ACHN (cell line): ENCODE measurements around the gene YIPF5.

Experiments used
- DNase-seq: peaks from one replicate; pipeline ENCODE4 v3.0.0-alpha.2; 2015
- in situ Hi-C: cut with HindIII; loops from 2 replicates; pipeline ENCODE4 v1.10.0; 2017; ENCODE audit warnings: low sequenced_read_pairs, low pct_ligation_motif_present, low pct_unique_long_range_greater_than_20kb

The YIPF5 gene

DNA sequence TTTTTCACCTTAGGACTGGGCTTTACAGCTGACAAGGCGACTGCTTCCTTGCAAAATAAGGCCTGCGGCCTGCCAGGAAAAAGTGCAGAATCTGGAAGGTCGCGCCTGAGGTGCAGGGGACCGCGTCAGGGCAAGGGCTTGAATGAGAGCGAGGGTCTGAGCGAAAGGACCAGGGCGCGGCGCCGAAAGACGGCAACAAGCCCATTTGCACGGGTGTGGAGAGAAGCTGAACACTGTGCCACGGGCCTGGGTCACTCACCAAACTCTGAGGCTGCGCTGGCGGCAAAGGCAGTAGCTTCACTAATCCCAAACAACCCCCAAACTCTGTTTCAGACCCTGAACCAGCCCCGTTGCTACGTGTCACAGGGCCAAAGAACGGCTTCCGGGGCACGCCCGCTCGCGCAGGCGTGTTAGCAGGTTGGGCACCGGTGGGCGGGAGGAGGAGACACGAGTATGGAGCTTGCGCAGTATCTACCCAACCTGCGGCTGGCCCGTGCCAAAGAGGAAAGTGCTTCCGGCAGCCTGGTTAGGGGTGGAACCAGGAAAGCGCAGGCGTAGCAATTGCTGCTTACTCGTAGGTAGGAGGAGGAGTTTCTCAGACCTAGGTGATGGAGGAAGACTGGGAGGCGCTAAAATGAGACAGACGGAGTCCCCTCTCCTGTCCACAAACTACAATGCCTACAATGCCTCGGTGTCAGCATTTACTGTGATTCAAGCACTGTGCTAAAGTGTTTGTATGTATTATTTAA is at the start of gene YIPF5, which contains the start of gene KCTD16:
YIPF5 (minus strand) TSS at position 384 of the 749 bp plus-strand sequence. CDS start 704 bp downstream, outside the sequence.
KCTD16 (plus strand) TSS at position 598 of the 749 bp plus-strand sequence.
- peak; percentile 96 for DNase-seq
- in situ Hi-C loops: no loop called here

DNA sequence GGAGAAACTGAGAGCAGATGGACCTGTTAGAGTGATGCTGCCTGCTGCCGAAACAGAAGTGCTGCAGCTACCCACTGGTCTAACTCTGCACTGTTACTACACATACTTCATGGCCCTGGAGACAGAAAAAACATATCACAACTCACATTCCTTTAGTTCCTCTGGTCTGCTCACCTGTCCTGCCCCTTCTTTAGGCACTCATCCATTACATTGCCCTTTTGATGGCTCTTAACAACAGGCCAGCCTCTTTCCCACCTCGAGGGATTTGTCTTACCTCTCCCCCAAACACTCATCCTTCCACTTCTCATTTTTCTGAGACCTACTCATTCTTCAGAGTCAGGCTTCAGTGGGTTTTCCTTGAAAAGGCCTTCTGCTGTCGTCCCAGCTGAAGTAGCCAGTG is 49.4 kb upstream of the YIPF5 start:
- DNase-seq: no peak
- in situ Hi-C loops: no loop called here

DNA sequence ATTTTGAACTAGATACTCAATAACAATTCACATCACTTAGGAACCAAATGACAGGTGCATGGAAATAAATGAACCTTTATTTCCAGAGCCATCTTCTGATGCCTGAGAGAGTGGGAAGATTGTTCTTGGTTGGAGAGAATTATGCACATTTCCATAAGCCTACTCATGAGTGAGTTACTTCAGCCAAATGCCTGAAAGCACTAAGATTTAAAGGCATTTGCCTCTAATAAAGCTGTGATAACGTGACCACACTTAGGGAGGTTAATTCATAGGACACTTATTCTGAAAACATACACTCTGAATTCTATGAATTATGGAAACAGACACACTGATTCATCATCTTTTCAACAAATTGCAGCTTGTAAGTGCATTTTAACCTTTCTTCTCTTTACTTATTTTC is 40.2 kb upstream of the YIPF5 start:
- in situ Hi-C loops: no loop called here
- DNase-seq: no peak

DNA sequence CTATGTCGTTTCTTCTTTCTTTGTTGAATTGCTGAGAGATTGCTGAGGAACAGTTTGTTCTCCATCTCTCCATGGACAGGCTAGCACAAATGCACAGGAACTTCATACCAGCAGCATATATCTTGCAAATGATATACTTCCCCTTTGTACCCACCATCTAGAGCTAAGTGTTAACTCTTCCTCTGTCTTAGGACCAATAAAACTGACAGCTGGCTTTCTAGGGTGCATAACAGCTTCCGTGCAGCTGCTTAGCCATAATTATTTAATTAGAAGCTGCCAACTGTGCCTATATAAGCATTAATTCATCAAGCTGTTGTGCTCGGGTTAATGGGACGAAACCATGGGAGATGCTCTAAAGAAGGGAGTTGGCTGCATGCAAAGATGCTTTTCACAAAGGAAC is 38.9 kb upstream of the YIPF5 start:
- in situ Hi-C loops: no loop called here
- no peak for DNase-seq

DNA sequence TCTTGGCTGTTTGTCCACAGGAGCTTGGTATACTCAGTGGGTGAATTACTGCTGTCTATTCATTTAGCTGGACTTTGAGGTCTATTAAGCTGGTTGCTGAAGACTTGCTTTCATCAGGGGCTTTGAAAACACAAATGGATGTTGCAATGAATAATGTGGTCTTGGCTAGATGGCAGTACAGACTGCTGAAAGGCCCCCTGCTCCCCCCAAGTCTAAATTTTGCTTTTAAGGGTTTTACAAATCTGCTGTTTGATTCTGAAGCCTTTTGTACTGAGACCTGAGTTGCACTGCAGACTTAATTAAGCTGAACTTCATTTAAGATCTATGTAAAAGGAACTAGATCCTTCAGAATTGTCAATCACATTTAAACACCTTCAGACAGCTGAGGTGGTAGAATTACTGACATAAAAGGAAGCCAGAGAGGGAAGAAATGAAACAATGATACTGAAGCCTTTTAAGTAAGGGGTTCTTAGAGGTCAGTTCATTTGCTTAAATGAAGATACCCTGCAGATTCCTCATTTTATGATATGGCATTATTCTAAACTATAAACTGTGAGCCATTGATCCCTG is 37.5 kb upstream of the YIPF5 start:
- in situ Hi-C loops: no loop called here
- DNase-seq: no peak

DNA sequence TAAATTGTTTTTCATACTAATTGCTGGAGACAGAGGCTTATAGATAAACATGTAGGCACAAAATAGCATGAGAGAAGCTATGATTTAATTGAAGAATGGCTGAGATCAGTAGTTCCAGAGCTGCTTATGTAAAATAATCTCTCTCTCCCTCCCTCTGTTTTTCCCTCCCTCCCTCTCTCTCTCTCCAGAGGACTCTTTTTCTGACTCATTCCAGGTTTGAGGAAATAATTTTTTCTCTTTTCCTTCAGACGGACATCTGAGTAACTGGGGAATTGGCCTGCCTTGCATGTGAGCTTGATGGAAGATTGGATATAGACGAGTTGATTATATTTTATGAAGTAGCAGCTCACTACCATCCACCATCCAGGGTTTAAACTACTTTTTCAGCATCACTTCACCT is 35.7 kb upstream of the YIPF5 start:
- in situ Hi-C loops: no loop called here
- DNase-seq: no peak

DNA sequence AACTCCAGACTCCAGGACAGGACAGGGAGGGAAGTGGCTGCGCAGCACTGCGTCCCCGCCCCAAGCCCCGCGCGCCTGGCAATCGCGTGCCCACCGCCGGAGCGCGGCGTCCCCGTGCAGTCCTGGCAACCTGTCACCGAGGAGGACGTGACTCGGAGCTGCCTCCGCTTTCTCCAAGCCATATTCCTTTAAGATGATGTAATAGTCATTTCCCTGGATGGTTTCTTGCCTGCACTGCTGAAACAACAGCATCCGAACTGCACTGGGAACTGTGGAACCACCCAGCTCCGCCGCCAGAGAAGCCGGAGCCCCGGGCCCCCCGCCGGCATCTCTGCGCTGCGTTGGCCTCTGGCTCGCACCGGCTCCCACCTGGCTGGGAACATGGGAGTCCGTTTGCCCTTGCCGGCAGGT is 34.7 kb upstream of the YIPF5 start:
- DNase-seq: peak; percentile 4
- in situ Hi-C loops: no loop called here

DNA sequence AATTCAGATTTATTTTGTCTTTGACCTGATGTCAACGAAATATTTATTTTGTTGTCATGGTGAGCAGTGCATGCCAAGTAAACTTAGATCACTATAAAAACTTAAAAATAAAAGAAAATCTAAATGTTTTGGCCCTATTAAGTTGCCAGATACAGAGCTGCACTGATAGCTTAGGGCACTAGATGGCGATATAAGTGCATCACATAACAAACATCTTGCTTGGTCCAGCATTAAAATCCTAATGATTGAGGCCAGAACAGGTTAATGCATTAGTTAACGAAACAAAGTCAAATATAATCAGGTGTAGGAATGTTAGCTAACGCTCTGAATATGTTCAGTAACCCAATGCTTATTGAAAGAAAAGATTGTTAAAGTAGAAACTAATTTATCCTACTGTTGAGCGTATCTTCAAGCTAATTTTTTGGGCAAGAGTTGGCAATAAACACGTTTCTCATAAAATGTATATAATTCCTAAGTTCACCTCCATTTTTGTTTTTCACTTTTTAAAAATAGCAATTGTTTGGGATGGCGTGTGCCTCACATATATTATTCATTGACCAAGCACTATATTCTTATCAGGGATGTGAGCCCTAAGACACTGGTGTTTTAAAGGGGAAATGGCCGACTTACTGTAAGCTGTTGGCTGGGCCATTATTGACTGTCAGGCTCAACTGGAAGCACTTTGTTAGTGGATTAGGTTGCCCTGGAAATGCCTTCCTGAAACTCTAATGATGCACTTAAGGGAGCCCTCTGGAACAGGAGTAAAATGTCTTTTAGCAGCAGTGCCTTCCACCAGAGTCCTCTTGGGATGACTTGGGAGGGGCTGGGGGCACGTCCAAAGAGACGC is 33.5 kb upstream of the YIPF5 start:
- DNase-seq: peak; percentile 54
- in situ Hi-C loops: no loop called here

DNA sequence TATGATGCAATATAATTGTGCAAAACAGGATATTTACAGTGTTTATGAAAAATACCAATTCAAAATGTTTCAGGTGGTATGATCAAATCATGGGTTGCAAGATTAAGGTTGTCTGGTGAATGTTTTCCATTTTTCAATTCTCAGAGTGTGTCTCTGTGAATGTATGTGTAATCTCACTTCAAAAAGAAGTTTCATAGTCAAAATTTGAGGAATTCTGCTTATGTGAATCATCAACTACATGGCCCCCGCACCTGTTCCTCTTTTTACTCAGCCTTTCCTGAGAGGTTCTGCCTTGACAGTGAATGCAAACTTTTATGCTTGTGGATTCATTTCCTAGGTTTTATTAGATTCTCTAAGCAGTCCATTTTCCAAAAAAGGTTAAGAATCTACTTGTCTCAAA is 32.3 kb upstream of the YIPF5 start:
- in situ Hi-C loops: no loop called here
- DNase-seq: no peak

DNA sequence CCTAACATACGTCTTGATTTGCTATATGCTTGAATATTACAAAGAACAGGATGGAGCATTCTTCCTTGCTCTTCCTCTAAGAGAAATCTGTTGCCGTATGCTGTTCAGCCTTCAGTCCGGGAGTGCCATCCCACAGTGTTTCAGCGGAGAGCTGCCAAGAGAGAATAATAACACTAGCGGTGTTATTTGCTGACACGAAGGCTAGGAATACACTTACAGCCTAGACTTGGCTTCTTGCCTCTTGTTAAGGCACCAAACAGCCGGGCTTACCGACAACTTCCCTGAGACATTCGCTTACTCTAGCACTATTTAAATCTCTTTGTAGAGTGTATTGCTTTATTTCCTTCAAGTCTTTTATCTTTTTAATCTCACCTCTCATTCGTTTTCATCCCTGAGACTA is 31.6 kb upstream of the YIPF5 start:
- no peak for DNase-seq
- in situ Hi-C loops: no loop called here

DNA sequence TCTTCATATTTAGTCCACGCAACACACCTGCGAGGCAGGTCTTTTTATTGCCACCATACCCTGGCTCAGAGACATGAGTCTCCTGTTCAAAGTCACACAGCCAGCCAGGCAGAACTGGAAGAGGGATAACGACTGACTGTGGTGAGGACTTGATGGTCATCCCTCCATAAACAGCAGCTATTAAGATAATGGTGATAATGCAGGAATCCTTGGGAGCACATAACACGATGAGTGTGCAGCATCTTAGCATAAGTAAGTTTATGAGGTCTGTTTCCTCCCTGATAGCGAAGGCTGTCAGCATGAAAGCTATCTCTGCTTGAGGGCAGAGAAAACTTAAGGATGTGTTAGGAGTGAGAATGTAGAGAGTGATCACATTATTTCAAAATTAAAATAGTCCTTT is 31.1 kb upstream of the YIPF5 start:
- in situ Hi-C loops: no loop called here
- no peak for DNase-seq

DNA sequence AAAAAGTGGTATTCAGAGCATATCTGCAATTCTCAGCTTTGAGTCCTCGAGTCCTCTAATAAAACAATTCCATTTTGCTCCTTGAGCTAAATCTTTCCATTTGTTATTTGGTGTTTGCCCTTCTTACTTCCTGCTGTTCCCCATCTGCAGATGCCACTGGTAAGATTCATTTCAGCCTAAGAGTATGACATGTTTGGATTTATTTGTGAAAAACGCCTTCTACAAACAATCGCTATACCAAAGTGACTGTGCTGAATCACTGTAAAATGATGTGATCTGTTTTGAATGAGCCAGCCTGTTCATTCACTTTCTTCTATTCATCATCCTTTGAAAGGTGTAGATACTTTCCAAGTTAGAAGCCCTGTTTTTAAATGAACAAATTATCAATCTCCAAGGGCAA is 27.9 kb upstream of the YIPF5 start:
- no peak for DNase-seq
- in situ Hi-C loops: no loop called here

DNA sequence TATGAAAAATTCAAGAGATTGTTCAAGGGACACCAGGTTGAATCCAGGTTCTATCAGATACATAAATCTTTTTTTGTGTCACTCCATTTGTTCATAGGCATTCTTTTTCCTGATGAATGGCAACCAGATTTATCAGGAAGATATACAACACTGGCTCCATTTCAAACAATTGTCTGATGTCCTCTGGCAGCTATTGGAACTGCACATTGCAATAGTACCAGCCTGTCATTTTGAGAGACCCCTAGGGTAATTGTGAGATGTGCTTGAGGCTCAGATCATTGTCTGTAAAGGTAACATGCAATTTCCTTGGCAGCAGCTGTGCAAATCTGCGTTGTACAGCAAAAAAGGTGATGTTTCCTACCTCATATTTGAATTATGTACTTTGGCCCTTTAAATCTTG is 26.2 kb upstream of the YIPF5 start:
- in situ Hi-C loops: no loop called here
- no peak for DNase-seq

DNA sequence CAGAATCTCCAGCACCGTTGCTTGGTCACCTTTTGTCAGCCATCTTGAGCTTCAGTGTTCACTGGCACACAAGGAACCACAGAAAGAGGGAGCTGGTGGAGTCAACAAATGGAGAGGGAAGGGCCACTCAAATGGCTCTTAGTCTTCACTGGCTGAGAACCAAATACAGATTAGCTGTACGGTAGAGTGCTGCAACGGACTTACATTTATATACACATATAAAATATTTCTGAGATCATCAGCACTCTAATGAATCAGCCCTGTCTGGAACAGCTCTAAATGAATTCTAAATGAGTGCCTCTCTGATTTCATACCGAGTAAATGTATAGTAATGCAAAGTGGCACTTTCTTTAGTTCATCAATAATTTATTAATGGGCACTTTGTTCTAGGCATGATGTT is 25.0 kb upstream of the YIPF5 start:
- in situ Hi-C loops: no loop called here
- no peak for DNase-seq

DNA sequence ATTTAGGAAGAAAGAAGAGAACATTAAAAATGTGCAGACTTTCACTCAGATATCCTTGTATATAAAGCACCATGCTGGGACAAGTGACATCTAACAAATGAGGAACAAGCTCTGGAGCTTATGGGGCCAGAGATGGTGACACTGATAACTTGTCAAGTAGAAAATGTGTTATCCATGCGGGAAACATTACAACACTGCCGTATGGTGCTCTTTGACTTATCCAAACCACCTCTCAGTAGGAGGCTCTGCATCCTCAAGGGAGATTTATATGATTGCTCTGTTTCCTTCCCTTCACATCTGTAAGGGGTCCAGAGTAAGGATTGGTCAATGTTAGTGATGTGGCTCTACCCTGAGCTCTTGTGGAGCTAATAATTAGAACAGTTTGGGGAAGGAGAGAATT is 23.7 kb upstream of the YIPF5 start:
- no peak for DNase-seq
- in situ Hi-C loops: no loop called here

DNA sequence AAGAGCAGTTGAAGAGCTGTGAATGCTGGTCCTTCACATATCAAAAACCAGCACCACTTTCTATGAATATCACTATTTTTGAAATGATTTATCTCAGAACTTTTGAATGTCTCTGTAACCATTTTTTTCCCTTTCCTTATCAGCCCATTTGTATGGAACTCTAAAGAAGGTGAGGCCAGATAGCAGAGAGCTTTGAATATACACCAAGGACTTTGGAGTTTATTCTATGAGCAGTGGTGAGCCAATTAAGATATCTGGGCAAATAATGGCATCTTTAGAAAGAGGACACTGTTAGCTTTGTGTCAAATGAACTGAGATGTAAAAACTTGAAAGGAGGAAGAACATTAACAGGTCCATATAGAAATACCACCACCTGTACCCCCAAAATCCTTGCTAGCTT is 22.2 kb upstream of the YIPF5 start:
- in situ Hi-C loops: no loop called here
- no peak for DNase-seq

DNA sequence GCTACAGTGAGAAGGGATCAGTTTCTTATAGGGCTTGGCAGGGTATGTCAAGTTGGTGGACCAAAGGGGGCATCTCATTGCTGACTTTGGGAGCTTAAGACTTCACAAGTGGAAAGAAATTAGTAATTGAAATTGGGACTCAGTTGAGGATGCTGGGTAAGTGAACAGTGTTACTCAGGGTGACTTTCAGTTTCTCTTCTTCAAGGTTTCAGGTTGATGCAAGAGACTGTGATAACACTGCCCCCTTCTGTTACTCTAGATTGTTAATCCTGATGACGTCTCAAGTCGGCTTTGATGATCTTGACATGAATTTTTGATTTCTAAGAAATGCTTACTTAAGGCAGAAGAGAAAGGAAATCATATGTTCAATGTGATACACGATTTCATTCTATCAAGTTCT is 21.5 kb upstream of the YIPF5 start:
- peak; percentile 83 for DNase-seq
- in situ Hi-C loops: no loop called here

DNA sequence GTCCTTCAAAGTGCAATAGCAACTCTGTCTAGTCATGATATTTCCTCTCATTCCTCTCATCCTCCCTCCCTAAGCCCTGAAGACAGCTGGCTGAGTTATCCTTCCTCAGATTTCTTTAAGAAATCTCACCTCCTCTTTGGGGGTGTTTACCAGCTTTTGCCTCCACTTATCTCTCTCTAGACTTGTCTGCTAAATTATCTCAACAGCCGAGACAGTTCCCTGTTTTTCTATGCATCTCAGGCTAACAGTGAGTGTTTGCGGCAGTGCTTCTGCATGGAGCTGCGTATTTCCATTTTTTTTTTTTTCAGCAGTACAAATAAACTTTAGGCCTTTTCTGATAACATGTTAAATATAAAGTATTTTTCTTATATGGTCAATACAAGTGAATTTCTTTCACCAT is 21.1 kb upstream of the YIPF5 start:
- DNase-seq: no peak
- in situ Hi-C loops: no loop called here

DNA sequence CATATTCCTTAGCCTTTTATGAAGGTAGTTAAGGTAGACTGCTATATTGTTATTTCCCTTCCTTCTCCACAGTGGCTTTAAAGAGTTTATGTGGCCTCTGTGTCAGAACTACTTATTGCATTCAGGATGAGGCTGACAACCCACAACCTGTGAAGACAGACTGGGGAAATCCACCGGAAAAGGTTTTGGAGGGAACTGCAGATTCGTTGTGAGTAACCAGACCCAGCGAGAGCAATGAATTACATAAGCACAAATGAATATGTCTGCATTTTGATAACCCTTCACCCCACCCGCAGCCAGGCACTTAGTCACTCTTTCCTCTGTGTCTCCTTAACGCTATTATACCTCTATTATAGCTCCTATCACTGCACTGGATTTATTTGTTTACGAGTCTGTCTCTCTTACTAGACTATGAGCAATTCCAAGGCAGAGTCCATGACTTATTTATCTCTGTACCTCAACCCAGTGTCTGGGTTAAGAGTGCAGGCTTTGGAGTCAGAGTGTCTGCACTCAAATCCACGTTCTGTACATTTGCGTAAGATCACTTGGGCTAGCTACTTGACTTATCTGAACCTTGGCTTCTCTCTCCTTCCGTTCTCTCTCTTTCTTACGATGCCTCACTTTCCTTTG is 19.5 kb upstream of the YIPF5 start:
- in situ Hi-C loops: no loop called here
- DNase-seq: peak; percentile 4
